ENCODE data around the gene ELF5.

DNA sequence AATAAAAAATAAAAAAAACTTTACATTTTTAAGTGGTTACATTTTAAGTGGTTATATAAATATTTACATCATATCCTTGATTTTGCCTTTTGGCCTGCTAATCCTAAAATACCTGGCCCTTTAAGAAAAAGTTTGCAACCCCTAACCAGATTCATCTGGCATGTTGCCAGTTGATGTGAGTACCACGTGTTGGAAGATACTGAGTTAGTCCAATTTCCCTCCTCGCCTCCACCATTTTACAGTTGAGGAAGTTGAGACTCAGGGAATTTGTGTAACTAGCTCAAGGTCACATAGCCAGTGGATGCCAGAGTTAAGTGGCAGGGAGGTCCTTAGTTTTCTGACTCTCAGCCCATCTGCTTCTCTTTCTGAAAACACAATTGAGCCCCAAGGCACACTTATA is 5.1 kb downstream of the ELF5 start:
- TF ChIP-seq CBX2 (IDR thresholded peaks at IDR 0.05; ENCODE audit: low read depth, low read length) (no peak), CBX2 (CRISPR knock-in tag; IDR thresholded peaks at IDR 0.05; ENCODE audit: low read depth) (no peak), ZNF430 (CRISPR knock-in tag; IDR thresholded peaks at IDR 0.05) (no peak)
- TF ChIP-seq, protein P1, sequence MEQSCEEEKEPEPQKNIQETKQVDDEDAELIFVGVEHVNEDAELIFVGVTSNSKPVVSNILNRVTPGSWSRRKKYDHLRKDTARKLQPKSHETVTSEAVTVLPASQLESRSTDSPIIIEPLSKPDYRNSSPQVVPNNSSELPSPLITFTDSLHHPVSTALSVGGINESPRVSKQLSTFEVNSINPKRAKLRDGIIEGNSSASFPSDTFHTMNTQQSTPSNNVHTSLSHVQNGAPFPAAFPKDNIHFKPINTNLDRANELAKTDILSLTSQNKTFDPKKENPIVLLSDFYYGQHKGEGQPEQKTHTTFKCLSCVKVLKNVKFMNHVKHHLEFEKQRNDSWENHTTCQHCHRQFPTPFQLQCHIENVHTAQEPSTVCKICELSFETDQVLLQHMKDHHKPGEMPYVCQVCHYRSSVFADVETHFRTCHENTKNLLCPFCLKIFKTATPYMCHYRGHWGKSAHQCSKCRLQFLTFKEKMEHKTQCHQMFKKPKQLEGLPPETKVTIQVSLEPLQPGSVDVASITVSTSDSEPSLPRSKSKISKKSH (CRISPR knock-in tag; IDR thresholded peaks at IDR 0.05; ENCODE audit: borderline replicate concordance), result no peak
- TF ChIP-seq, protein P2, sequence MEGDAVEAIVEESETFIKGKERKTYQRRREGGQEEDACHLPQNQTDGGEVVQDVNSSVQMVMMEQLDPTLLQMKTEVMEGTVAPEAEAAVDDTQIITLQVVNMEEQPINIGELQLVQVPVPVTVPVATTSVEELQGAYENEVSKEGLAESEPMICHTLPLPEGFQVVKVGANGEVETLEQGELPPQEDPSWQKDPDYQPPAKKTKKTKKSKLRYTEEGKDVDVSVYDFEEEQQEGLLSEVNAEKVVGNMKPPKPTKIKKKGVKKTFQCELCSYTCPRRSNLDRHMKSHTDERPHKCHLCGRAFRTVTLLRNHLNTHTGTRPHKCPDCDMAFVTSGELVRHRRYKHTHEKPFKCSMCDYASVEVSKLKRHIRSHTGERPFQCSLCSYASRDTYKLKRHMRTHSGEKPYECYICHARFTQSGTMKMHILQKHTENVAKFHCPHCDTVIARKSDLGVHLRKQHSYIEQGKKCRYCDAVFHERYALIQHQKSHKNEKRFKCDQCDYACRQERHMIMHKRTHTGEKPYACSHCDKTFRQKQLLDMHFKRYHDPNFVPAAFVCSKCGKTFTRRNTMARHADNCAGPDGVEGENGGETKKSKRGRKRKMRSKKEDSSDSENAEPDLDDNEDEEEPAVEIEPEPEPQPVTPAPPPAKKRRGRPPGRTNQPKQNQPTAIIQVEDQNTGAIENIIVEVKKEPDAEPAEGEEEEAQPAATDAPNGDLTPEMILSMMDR (CRISPR knock-in tag; IDR thresholded peaks at IDR 0.05), result no peak

Measured in HepG2 (cell line).